A549 treated with Hydrocortisone at 1 μM for 4 hours (cell line): ENCODE results near the gene MGAT5B. TPM values are rescaled to one million over a fixed set of nuclear protein-coding genes. Genes with fewer than 3 reads are reported as not detected.

Experiments used
- total RNA-seq: library from RNA; stranded (reverse); fragments of 200-300 nt; extraction: Qiagen RNA extraction; gene quantifications from 5 replicates; pipeline ENCODE4 v1.2.3, GENCODE V29; 2022

MGAT5B gene, protein sequence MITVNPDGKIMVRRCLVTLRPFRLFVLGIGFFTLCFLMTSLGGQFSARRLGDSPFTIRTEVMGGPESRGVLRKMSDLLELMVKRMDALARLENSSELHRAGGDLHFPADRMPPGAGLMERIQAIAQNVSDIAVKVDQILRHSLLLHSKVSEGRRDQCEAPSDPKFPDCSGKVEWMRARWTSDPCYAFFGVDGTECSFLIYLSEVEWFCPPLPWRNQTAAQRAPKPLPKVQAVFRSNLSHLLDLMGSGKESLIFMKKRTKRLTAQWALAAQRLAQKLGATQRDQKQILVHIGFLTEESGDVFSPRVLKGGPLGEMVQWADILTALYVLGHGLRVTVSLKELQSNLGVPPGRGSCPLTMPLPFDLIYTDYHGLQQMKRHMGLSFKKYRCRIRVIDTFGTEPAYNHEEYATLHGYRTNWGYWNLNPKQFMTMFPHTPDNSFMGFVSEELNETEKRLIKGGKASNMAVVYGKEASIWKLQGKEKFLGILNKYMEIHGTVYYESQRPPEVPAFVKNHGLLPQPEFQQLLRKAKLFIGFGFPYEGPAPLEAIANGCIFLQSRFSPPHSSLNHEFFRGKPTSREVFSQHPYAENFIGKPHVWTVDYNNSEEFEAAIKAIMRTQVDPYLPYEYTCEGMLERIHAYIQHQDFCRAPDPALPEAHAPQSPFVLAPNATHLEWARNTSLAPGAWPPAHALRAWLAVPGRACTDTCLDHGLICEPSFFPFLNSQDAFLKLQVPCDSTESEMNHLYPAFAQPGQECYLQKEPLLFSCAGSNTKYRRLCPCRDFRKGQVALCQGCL
- 18.6 to 21.8 TPM (median 20.4 TPM) in 5 replicates for total RNA-seq

DNA sequence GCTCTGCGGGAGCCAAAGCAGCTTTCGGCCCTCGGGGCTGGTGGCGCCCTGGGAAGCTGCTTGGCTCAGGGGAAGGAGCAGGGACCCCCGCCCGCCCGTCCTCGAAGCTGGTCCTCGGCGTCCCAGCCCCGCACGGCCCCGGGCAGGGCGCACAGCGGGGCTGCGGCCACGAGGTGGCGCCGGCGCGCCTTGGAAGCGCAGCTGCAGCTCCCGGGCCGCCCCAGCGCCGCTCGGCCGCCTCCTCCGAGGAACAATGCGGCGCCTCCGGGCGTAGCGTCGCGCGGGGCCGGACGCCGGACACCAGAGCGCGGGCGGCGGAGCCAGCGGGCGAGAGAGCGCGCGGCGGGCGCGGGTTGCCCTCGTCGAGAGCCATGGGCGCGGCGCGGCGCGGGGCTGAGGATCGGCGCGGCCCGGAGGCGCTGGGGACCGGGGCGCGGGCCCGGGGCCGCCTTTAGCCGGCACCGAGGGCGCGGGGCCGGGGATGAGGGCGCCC lies at the start of gene MGAT5B:
TSS of gene MGAT5B (plus strand) at position 229 of the 493 bp plus-strand sequence. CDS start 626 bp downstream, outside the sequence.

Other genes starting within 250 kb of the MGAT5B start
- gene ST6GALNAC1, start 224.6 kb upstream of the MGAT5B start, total RNA-seq, result 0.05 to 0.25 TPM (median 0.13 TPM) in 5 replicates
- 62.0 to 69.4 TPM (median 64.9 TPM) in 5 replicates for gene MXRA7, start 157.4 kb upstream of the MGAT5B start, total RNA-seq
- 73.8 to 84.3 TPM (median 80.4 TPM) in 5 replicates for gene JMJD6, start 141.8 kb upstream of the MGAT5B start, total RNA-seq
- gene METTL23, start 141.6 kb upstream of the MGAT5B start, total RNA-seq, result 56.4 to 65.2 TPM (median 60.3 TPM) in 5 replicates
- gene SRSF2, start 131.1 kb upstream of the MGAT5B start, total RNA-seq, result 394 to 452 TPM (median 429 TPM) in 5 replicates
- 20.7 to 22.1 TPM (median 21.1 TPM) in 5 replicates for gene MFSD11, start 130.3 kb upstream of the MGAT5B start, total RNA-seq